AG04449 (cell line): ENCODE data around the gene IL1RAPL2.
A peak's percentile ranks its signal among the peaks of the same experiment; 100 is the strongest.
"Not testable (repeated sequence)": the region's sequence is repeated elsewhere in the genome, so short reads cannot be mapped to it uniquely, and the experiment has no call there.

ENCODE experiments used
- CTCF ChIA-PET: fragments of 350-600 bp; formaldehyde crosslinking; extraction: SDS; loops from one replicate; lab custom pipeline; 2021; ENCODE audit warnings: antibody characterized with exemption; lab: Yijun Ruan, JAX
- POLR2A ChIA-PET: fragments of 400-600, 350-600 bp; formaldehyde crosslinking; extraction: SDS; loops from one replicate; lab custom pipeline; 2020; ENCODE audit warnings: antibody characterized with exemption, inconsistent platforms; lab: Yijun Ruan, JAX
- DNase-seq: peaks from one replicate; pipeline ENCODE4 v3.0.0-alpha.2; 2010; ENCODE audit warnings: low read depth, low spot score
- H3K4me3 ChIP-seq: 2 replicates; pipeline ENCODE4 v1.5.1; 2011; ENCODE audit warnings: low read depth, mild to moderate bottlenecking, control low read depth, low read length
- CTCF ChIP-seq: IDR thresholded peaks from one replicate; pipeline ENCODE4 v1.5.1; 2011; ENCODE audit warnings: mild to moderate bottlenecking, moderate library complexity, low read length, control low read depth, inconsistent platforms; ENCODE audit not compliant: insufficient read depth; ENCODE audit errors: missing control alignments

Gene IL1RAPL2

GRCh38 chrX:104565791-104566680, at the start of gene IL1RAPL2:
Gene IL1RAPL2, plus strand, starts transcription at chrX:104566199.
- H3K4me3 ChIP-seq, result no peak within 1 kb of the TSS
- TF ChIP-seq CTCF, result peak; percentile 29
- CTCF ChIA-PET, result no interaction called here
- POLR2A ChIA-PET, result no interaction called here
- no peak for DNase-seq

- CTCF ChIA-PET, result no interaction called here
- POLR2A ChIA-PET, result no interaction called here
- no peak overlapping the region for H3K4me3 ChIP-seq
- no peak for DNase-seq
- TF ChIP-seq CTCF, result no peak
Observed at GRCh38 chrX:104522386-104522785, 43.6 kb upstream of the IL1RAPL2 start.

DNA sequence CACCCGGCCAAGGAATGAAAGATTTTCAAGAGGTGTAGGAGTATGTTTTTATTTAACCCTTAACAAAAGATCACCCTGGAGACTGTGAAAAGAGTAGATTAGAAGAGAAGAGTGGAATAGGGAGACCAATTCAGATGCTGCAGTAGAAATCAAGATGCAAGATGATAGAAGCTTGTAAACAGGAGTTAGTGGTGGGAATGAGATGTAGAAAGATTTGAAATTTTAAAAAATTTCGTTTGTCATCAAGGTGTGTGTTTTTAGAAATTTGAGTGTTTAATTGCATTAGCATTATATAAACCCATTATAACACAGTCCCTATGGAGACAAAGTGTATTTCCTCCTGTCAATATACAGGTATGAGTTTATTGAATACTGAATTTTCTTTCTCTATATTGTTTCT, 42.1 kb upstream of the IL1RAPL2 start:
- no peak overlapping the region for H3K4me3 ChIP-seq
- ChIA-PET CTCF (no interaction called here), POLR2A (no interaction called here)
- TF ChIP-seq CTCF, result no peak
- no peak for DNase-seq

- ChIA-PET POLR2A (no interaction called here), CTCF (no interaction called here)
- H3K4me3 ChIP-seq, result no peak overlapping the region
- no peak for TF ChIP-seq CTCF
- no peak for DNase-seq
Observed at GRCh38 chrX:104539081-104539480, 26.9 kb upstream of the IL1RAPL2 start.

DNA sequence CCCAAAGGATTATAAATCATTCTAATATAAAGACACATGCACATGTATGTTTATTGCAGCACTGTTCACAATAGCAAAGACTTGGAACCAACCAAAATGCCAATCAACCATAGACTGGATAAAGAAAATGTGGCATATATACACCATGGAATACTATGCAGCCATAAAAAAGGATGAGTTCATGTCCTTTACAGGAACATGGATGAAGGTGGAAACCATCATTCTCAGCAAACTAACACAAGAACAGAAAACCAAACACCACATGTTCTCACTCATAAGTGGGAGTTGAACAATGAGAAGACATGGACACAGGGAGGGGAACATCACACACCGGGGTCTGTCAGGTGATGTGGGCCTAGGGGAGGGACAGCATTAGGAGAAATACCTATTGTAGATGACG, 23.6 kb upstream of the IL1RAPL2 start:
- H3K4me3 ChIP-seq, DNase-seq, CTCF ChIA-PET, POLR2A ChIA-PET: not testable (repeated sequence)

DNA sequence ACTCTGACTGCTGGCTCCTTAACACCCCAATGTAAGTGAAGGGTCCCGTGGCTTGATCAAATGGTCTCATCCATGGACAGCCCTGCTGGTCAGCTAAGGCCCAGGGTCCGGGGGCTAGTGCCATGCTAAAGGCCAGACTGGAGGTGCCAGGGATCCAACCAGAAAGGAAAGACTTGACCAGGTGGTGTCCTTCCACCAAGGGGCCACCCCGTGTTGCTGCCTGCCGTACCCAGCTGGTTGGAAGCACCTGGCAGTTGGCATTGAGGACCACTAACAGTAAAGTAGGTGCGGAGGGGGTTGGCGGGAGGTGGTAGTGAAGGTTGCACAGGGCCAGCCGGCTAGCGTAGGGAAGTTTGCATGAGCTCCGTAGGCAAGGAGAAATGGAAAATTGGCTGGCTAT, 1.7 kb upstream of the IL1RAPL2 start:
- ChIA-PET POLR2A (no interaction called here), CTCF (no interaction called here)
- TF ChIP-seq CTCF, result no peak

More for the DNA sequence above, 1.7 kb upstream of the IL1RAPL2 start:
- DNase-seq, result no peak
- no peak overlapping the region for H3K4me3 ChIP-seq
